ENCODE measurements around the gene ROBO1.

The ROBO1 gene

GRCh38 chr3:79148786-79149185, 619.0 kb downstream of the ROBO1 start:
- no peak for DNase-seq

- DNase-seq, result no peak
Observed at GRCh38 chr3:79146024-79146423, 621.8 kb downstream of the ROBO1 start.

- no peak for DNase-seq
Observed at GRCh38 chr3:79140708-79141107, 627.1 kb downstream of the ROBO1 start.

- no peak for DNase-seq
Observed at GRCh38 chr3:79139395-79140068, 628.3 kb downstream of the ROBO1 start.

GRCh38 chr3:79125313-79125984, 642.3 kb downstream of the ROBO1 start:
- DNase-seq, result no peak

GRCh38 chr3:79115458-79115857, 652.3 kb downstream of the ROBO1 start:
- no peak for DNase-seq

- no peak for DNase-seq
Observed at GRCh38 chr3:79113876-79114275, 653.9 kb downstream of the ROBO1 start.

GRCh38 chr3:79111375-79112052, 656.3 kb downstream of the ROBO1 start:
- DNase-seq, result no peak

- DNase-seq, result no peak
Observed at GRCh38 chr3:79109754-79110153, 658.0 kb downstream of the ROBO1 start.

- DNase-seq, result no peak
Observed at GRCh38 chr3:79103307-79103706, 664.5 kb downstream of the ROBO1 start.

- DNase-seq, result no peak
Observed at GRCh38 chr3:79097964-79098660, 669.7 kb downstream of the ROBO1 start.

- no peak for DNase-seq
Observed at GRCh38 chr3:79094654-79095053, 673.1 kb downstream of the ROBO1 start.

GRCh38 chr3:79086514-79086913, 681.3 kb downstream of the ROBO1 start:
- DNase-seq, result no peak

- DNase-seq, result no peak
Observed at GRCh38 chr3:79085171-79085570, 682.6 kb downstream of the ROBO1 start.

GRCh38 chr3:79081335-79081734, 686.5 kb downstream of the ROBO1 start:
- DNase-seq, result no peak

GRCh38 chr3:79074558-79074957, 693.2 kb downstream of the ROBO1 start:
- no peak for DNase-seq

- no peak for DNase-seq
Observed at GRCh38 chr3:79067734-79068133, 700.1 kb downstream of the ROBO1 start.

GRCh38 chr3:79066481-79066880, 701.3 kb downstream of the ROBO1 start:
- DNase-seq, result no peak

- no peak for DNase-seq
Observed at GRCh38 chr3:79063624-79064023, 704.2 kb downstream of the ROBO1 start.

- no peak for DNase-seq
Observed at GRCh38 chr3:79057756-79058155, 710.0 kb downstream of the ROBO1 start.

- no peak for DNase-seq
Observed at GRCh38 chr3:79056498-79056897, 711.3 kb downstream of the ROBO1 start.

GRCh38 chr3:79052054-79052681, 715.6 kb downstream of the ROBO1 start:
- DNase-seq, result no peak

GRCh38 chr3:79047581-79047980, 720.2 kb downstream of the ROBO1 start:
- no peak for DNase-seq

All from activated CD4-positive, alpha-beta T cell treated with anti-CD3 and anti-CD28 coated beads, Interleukin-2, amount 50 U/mL, for 4 hours (primary cell).